ENCODE measurements around the gene GALNT13. TPM values are rescaled to one million over a fixed set of nuclear protein-coding genes. Genes with fewer than 3 reads are reported as not detected.

Gene GALNT13
- polyA plus RNA-seq, 3 donors = not detected

- 44% methylated on average over 1 of the region's 7 CpGs for WGBS (ENCODE audit: insufficient coverage)
- no peaks in the 10 kb centered on the region for H3K36me3 ChIP-seq (replicated peaks in 1 of 2; ENCODE audit: control insufficient read depth in 1 of 2, insufficient read depth in 2 of 2, low read length in 2 of 2)
- H3K9ac ChIP-seq (ENCODE audit: insufficient read depth, low read length, poor library complexity, severe bottlenecking) = no peak overlapping the region
- no peak overlapping the region for H3K27ac ChIP-seq (ENCODE audit: low read depth in 1 of 2, low read length in 2 of 2)
- no peaks in the 10 kb centered on the region for H3K9me3 ChIP-seq (replicated peaks in 1 of 2; ENCODE audit: control insufficient read depth in 1 of 2, insufficient read depth in 1 of 2, low read length in 2 of 2)
- intact Hi-C loops (cut with micrococcal nuclease) = no loop called here
- Mint-ChIP-seq H3K4me3 (no peak overlapping the region), H3K27me3 (ENCODE audit: low read depth in 3 of 3) (peaks cover 2 to 10% (median 6%) of the 10 kb centered on the region in 3 donors), H3K4me1 (no peaks in the 10 kb centered on the region), H3K27ac (no peak overlapping the region), H3K9me3 (no peaks in the 10 kb centered on the region), H3K36me3 (no peaks in the 10 kb centered on the region)
- H3K27me3 ChIP-seq (ENCODE audit: control insufficient read depth in 2 of 2, insufficient read depth in 2 of 2, low read length in 2 of 2) = peaks cover 0 to 2% of the 10 kb centered on the region in 2 donors
- no peaks in the 10 kb centered on the region for H4K20me1 ChIP-seq (ENCODE audit: insufficient read depth, low read length)
- DNase-seq = no peak
- H3K4me1 ChIP-seq (ENCODE audit: control insufficient read depth in 1 of 2, insufficient read depth in 2 of 2, low read length in 2 of 2) = no peaks in the 10 kb centered on the region
- no peak for TF ChIP-seq CTCF (IDR thresholded peaks at IDR 0.05)
- no peak overlapping the region for H3K4me2 ChIP-seq (replicated peaks; ENCODE audit: extremely low read depth, low read length, poor library complexity, severe bottlenecking)
- no peak overlapping the region for H2AFZ ChIP-seq (ENCODE audit: insufficient read depth, low read depth, low read length, poor library complexity, severe bottlenecking)
- H3K4me3 ChIP-seq (replicated peaks in 1 of 3; ENCODE audit: low read depth in 2 of 3, low read length in 3 of 3) = no peak overlapping the region
- H3K79me2 ChIP-seq (ENCODE audit: insufficient read depth, low read length) = no peaks in the 10 kb centered on the region
Measured at GRCh38 chr2:154375579-154375931, 503.8 kb downstream of the GALNT13 start.

GRCh38 chr2:154381931-154382794 lies 510.4 kb downstream of the GALNT13 start:
- Histone ChIP-seq H3K79me2 (ENCODE audit: insufficient read depth, low read length) (no peaks in the 10 kb centered on the region), H2AFZ (ENCODE audit: insufficient read depth, low read depth, low read length, poor library complexity, severe bottlenecking) (no peak overlapping the region), H3K4me3 (replicated peaks in 1 of 3; ENCODE audit: low read depth in 2 of 3, low read length in 3 of 3) (no peak overlapping the region), H3K4me1 (ENCODE audit: control insufficient read depth in 1 of 2, insufficient read depth in 2 of 2, low read length in 2 of 2) (no peaks in the 10 kb centered on the region), H4K20me1 (ENCODE audit: insufficient read depth, low read length) (no peaks in the 10 kb centered on the region), H3K27ac (ENCODE audit: low read depth in 1 of 2, low read length in 2 of 2) (no peak overlapping the region), H3K9me3 (replicated peaks in 1 of 2; ENCODE audit: control insufficient read depth in 1 of 2, insufficient read depth in 1 of 2, low read length in 2 of 2) (no peaks in the 10 kb centered on the region), H3K36me3 (replicated peaks in 1 of 2; ENCODE audit: control insufficient read depth in 1 of 2, insufficient read depth in 2 of 2, low read length in 2 of 2) (no peaks in the 10 kb centered on the region), H3K27me3 (ENCODE audit: control insufficient read depth in 2 of 2, insufficient read depth in 2 of 2, low read length in 2 of 2) (no peaks in the 10 kb centered on the region), H3K4me2 (replicated peaks; ENCODE audit: extremely low read depth, low read length, poor library complexity, severe bottlenecking) (no peak overlapping the region), H3K9ac (ENCODE audit: insufficient read depth, low read length, poor library complexity, severe bottlenecking) (no peak overlapping the region)
- H3K27ac Mint-ChIP-seq = no peak overlapping the region
- no peak for DNase-seq
- H3K36me3 Mint-ChIP-seq = no peaks in the 10 kb centered on the region
- no peak for TF ChIP-seq CTCF (IDR thresholded peaks at IDR 0.05)
- H3K4me1 Mint-ChIP-seq = peaks cover 5% of the 10 kb centered on the region
- WGBS (ENCODE audit: insufficient coverage) = no CpG with 5 or more reads among the region's 2 CpGs
- H3K4me3 Mint-ChIP-seq = no peak overlapping the region
- intact Hi-C loops (cut with micrococcal nuclease) = no loop called here
- H3K9me3 Mint-ChIP-seq = peaks cover 0 to 3% (median 0%) of the 10 kb centered on the region in 7 donors
- H3K27me3 Mint-ChIP-seq (ENCODE audit: low read depth in 3 of 3) = no peaks in the 10 kb centered on the region

Measured in CD14-positive monocyte (primary cell).